KOPT-K1 (cell line): ENCODE data around the gene MRPL34.

Experiments used
- H3K27ac ChIP-seq: fragments of 200-600 bp; sonication (generic); 2 replicates; pipeline ENCODE4 v1.5.1; 2016; ENCODE audit warnings: antibody characterized with exemption, mild to moderate bottlenecking, low read depth, low read length; ENCODE audit not compliant: poor library complexity, severe bottlenecking
- H3K36me3 ChIP-seq: fragments of 200-600 bp; sonication (generic); 2 replicates; pipeline ENCODE4 v1.5.1; 2017; ENCODE audit warnings: antibody characterized with exemption, mild to moderate bottlenecking, low read length, moderate library complexity; ENCODE audit not compliant: insufficient read depth
- H3K9me3 ChIP-seq: fragments of 200-600 bp; sonication (generic); 2 replicates; pipeline ENCODE4 v1.5.1; 2017; ENCODE audit warnings: antibody characterized with exemption, low read length, mild to moderate bottlenecking; ENCODE audit not compliant: insufficient read depth, poor library complexity, severe bottlenecking

Gene MRPL34

GRCh38 chr19:17327068-17327653 is 21.5 kb downstream of the MRPL34 start:
- no peaks in the 10 kb centered on the region for H3K9me3 ChIP-seq
- H3K36me3 ChIP-seq, result peaks cover 8% of the 10 kb centered on the region
- H3K27ac ChIP-seq, result no peak overlapping the region

DNA sequence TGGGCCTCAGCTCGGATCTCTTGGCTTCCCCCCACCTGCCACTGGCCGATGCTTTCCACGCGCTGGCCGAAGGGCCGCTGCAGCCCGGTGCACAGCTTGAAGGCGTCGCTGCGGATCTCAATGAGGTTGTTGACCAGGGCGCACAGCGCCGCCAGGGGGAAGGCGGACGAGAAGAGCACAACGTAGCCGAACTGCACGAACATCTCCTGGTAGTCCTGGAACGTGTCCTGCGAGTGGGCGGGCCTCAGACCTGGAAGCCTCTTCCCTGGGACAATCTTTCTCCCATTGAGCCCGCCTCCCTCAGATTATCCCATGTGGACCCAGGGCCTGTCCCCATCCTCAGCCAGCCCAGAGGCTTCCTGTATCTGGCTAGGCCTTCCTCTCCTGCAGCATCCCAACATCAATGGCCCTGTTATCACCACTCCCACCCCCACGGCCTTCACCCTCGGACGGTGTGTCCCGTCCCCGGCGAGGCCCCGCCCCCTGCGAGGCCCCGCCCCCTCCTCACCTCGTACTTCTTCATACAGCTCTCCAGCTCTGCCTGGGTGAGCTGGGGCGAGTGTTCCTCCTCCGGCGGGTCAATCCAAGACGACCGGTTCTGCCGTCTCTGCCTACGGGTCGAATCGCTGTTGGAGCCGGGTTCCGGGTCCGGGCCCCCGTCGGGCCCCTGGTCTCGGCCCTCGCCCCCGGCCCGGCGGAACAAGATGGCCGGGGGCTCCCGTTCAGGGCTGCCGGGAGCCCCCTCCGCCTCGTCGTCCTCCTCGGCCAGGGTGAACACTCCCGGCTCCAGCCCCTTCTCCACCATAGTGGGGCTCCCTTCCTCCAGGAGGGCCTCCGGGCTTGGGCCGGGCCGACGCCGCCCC is 22.2 kb downstream of the MRPL34 start:
- H3K27ac ChIP-seq, result peak overlapping the region; percentile 60
- peaks cover under 1% of the 10 kb centered on the region; the same call in 1 of the 2 replicates for H3K36me3 ChIP-seq
- H3K9me3 ChIP-seq, result no peaks in the 10 kb centered on the region

DNA sequence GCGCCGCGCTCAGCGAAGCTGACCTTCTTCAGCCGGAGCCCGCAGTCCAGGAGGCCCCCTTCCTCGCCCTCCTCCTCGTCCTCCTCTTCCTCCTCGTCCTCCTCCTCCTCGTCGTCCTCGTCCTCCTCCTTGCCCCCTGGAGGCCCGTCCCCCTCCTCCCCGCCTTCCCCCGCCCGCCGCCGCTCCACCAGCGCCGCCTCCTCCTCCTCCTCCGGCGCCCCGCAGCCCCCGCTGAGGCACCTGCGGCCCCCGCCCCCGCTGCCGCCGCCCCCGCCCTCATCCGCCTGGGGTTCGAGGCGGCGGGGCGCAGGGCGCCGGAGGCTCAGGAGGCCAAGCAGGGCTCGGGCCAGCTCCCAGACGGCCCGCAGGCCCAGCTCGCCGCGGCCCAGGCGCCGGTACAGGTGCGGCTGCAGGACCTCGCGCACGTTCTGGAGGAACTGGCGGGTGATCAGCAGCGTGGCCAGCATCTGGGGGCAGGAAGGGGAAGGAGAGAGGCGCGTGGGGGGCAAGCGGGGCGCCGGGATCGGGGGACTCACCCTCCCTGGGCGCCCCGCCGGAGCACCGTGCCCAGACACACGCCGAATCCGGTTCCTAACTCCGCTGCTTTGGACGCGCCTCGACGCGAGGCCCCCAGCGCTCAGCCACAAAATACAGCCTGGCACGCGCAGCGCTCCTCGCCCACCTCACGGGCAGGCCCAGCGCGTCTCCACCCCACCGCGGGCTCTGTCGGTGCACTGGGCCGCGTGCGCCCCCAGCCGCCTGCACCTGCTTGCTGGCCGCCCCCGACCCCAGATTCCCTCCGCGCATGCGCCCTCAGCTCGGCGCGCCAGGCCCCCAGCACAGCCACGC is 23.1 kb downstream of the MRPL34 start:
- Histone ChIP-seq H3K9me3 (no peaks in the 10 kb centered on the region), H3K36me3 (no peaks in the 10 kb centered on the region), H3K27ac (peak overlapping the region; percentile 60)

GRCh38 chr19:17329366-17330261 is 23.9 kb downstream of the MRPL34 start:
- Histone ChIP-seq H3K36me3 (no peaks in the 10 kb centered on the region), H3K9me3 (no peaks in the 10 kb centered on the region), H3K27ac (no peak overlapping the region)

DNA sequence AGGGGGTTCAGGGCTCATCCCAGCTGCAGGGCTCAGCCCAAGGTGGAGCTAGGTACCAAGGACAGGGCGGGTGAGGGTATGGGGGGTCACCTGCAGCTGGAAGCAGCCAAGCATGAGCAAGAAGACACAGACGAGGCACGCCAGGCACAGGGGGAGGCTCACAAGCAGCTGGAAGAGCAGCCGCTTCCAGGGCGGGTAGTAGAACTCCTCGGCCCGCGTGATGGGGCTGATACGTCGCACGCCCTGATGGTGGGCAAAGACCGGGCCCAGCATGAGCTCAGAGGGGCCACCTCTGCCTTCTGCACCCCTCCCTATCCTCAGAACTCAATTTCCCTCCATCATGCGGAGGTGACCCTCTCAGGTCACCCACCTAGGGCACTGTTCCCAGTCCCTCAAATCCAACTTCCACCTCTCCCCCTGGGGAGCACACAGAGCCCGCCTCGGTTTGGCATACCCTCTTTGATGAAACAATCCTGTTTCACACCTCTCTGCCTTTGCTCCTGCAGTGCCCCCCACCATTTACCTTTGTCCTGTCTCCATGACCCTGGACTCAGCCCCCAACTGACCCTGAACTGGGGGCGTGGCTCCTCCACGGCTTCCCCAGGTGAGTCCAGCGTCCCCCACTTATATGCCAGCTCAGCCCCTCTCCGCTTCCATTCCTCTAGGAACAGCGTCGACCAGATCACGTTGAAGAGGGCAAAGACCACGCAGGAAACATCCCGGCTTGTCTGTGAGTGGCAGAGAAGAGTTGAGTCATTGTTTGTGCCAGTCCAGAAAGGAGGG is 24.8 kb downstream of the MRPL34 start:
- Histone ChIP-seq H3K36me3 (no peaks in the 10 kb centered on the region), H3K9me3 (no peaks in the 10 kb centered on the region), H3K27ac (no peak overlapping the region)

DNA sequence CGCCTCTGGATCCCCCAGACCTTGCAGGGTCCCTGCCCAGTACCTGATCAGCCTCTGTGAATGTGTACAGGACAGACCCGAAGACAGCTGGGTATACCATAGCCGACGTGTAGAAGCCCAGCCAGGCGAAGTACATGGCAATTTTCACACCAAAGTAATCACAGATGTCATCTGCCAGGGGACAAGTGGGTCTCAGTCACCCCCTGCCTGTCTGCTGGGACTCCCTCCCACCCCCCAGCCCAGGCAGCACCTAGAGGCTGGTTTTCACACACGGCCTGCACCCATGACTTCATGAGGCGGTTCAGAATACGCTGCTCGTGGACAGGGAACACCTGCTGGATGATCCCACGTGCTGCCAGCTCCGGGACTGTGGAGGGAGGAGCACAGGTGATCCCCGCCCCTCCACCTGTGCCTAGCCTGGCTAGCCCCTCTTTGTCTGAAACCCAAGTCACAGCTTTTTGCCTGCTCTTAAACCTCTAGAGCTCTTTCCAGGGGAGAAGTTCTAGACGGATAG is 25.4 kb downstream of the MRPL34 start:
- no peak overlapping the region for H3K27ac ChIP-seq
- H3K36me3 ChIP-seq, result no peaks in the 10 kb centered on the region
- no peaks in the 10 kb centered on the region for H3K9me3 ChIP-seq

DNA sequence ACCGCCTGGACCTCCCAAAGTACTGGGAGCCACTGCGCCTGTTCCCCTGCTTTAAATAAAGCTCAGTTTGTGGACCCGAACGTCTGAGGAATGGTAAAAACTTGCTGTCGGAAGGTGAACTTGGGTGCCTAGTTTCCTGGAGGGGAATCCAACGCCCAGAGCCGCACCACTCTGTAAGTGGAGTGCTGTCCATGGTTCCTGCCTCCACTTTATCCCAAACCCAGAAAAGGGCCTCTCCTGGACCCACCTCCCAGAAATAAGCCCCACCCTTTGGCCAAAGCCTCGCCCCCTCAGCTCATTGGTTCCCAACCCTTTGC is 26.6 kb downstream of the MRPL34 start:
- no peaks in the 10 kb centered on the region for H3K36me3 ChIP-seq

DNA sequence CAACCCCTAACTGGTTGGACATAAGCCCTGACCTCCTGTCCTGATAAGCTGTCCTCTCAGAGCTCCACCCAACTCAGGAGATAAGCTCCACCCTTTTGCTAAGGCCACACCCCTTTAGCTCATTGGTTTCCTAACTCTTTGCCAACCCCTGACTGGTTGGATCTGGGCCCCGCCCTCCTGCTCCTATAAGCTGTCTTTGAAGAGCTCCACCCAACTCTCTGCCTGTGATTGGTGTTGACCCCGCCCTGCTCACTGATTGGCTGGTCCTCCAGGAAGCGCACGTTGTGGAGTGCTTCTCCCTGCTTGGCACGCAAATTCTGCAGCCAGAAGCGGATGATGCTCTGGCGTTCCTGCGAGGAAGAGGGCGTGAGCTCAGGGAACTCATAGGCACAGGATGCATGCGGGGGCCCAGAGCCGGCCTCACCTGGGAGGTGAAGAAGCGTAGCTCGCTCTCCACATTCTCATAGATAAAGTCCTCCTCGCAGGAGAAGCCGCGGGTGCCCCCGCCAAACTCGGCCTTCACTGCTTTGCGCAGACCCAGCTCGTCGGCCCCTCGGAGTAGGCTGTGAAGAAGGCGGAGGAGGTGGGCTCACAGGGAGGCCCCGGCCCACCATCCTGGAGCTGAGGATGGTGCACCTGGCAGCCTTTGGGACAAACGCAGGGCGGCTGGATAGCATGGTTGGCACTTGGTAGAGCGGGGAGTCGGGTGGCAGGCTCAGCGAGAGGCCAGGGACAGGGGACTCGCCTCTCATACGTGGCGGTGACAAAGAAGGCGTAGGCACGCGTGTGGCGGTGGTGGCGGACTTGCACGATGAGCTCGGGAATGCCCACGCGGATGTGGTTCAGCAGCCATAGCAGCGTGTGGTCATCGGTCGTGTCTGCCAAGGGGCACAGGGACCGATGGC is 27.3 kb downstream of the MRPL34 start:
- H3K9me3 ChIP-seq, result no peaks in the 10 kb centered on the region
- no peak overlapping the region for H3K27ac ChIP-seq

More for the DNA sequence above, 26.6 kb downstream of the MRPL34 start:
- Histone ChIP-seq H3K9me3 (no peaks in the 10 kb centered on the region), H3K27ac (no peak overlapping the region)

DNA sequence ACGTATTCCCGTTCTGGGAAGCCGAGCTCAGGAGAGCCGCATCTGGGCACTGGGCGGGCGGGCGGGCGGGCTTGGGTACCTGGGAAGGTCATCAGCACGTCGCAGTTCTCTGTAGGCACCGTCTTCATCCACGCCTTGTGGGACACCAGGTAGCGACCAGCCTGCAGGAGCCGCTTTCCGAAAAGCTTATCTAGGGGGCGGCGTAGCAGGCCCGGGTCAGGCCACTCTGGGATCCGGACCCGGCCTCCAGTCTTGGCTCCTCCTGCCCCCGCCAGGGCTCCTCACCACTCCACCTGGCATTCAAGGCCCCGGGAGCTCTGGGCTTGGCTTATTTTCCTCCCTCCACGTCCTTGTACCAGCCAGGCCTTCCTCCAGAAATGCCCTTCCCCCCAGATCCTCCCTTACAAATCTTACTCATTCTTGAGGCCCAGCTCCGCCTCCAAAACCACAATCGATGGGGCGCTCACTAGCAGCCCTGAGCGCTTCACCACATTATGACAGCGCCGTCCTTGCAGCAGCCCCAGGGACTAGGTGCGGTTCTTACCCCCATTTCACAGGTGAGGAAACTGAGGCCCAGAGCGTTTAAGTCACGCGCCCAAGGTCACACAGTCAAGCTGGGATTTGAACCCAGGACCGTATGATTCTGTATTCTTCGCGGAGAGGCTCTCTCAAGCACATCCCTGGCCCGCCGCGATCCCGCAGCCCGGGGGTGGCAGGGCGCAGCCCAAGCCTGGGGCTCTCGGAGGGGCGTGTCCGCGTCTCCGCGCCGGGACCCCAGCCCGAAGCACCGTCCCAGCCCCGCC is 28.1 kb downstream of the MRPL34 start:
- H3K9me3 ChIP-seq, result no peaks in the 10 kb centered on the region
- peak overlapping the region; percentile 55 for H3K27ac ChIP-seq
- 0 out of 2 replicates have a peak, but pooled peaks cover 2% of the 10 kb centered on the region for H3K36me3 ChIP-seq

More for the DNA sequence above, 27.3 kb downstream of the MRPL34 start:
- no peaks in the 10 kb centered on the region for H3K36me3 ChIP-seq

DNA sequence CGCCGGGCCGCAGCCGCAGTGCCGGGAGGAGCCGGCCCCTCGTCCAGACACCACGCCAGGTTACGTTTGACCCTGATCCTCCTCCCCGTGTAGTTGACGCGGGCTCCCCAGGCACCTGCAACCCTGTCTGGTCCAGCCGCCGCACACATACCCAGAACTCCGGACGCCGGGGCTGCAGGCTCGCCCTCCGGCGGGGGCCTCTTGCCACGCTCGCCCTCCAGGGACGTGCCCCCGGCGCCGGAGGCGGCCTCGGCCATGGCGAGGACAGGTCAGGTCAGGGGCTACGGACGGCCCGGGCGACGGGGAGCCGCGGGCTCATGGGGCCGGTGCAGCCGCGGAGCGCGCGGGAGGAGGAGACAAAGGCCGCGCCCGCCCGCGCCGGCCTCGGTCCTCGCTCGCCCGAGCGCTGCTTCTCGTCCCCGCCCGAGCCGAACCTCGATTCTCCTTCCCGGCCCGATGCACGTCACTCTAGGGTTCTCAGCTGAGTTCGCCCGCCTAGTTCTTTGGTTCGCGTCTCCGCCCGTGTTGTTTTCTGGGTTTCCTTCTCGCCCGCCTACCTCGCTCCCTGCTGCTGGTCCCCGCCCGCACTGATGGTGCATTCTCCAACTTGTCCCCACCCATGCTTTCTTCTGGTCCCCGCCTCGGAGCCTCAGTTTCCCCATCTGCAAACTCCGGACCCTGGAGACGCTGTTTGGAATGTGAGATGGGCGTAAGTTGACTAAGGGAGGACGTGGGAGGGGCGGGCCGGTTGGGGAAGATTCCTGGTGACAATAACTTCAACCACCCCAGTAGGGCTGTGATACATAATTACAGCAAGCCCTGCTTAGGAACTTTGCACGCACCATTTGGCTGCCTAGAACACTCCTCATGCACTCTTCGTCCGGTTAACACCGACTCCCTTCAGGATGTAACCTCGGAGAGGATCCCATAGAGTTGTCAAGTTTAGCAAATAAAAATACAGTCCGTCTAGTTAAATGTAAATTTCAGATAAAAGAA is 29.0 kb downstream of the MRPL34 start, which contains the start of gene ANO8:
Gene ANO8, minus strand, starts transcription at position 442 of the 996 bp plus-strand sequence. Its CDS starts 185 bp downstream, at position 257.
- Histone ChIP-seq H3K27ac (peak within 1 kb of the TSS; percentile 55), H3K36me3 (0 out of 2 replicates have a peak, but pooled peaks cover 4% of the 10 kb centered on the region), H3K9me3 (no peaks in the 10 kb centered on the region)

- Histone ChIP-seq H3K27ac (no peak overlapping the region), H3K9me3 (no peaks in the 10 kb centered on the region), H3K36me3 (0 out of 2 replicates have a peak, but pooled peaks cover 4% of the 10 kb centered on the region)
Observed at GRCh38 chr19:17335575-17335974, 29.9 kb downstream of the MRPL34 start.
